ENCODE measurements around the gene TRERF1.

Gene TRERF1

GRCh38 chr6:42409581-42409980, 42.1 kb downstream of the TRERF1 start:
- Histone ChIP-seq H3K36me3 (ENCODE audit: control insufficient read depth in 2 of 2, insufficient read depth in 2 of 2, low read length in 2 of 2) (no peaks in the 10 kb centered on the region), H3K27me3 (ENCODE audit: control insufficient read depth in 2 of 2, insufficient read depth in 2 of 2, low read length in 2 of 2) (no peaks in the 10 kb centered on the region), H3K27ac (ENCODE audit: low read depth in 2 of 2, low read length in 2 of 2) (no peak overlapping the region), H3K9ac (ENCODE audit: low read depth in 1 of 2, low read length in 2 of 2) (no peak overlapping the region), H3K9me3 (ENCODE audit: control insufficient read depth in 2 of 2, low read length in 2 of 2) (no peaks in the 10 kb centered on the region), H3K4me3 (ENCODE audit: low read length in 2 of 2) (no peak overlapping the region), H3K4me1 (ENCODE audit: control insufficient read depth in 2 of 2, insufficient read depth in 2 of 2, low read length in 2 of 2) (peaks cover 8 to 12% of the 10 kb centered on the region in 2 donors)

GRCh38 chr6:42407379-42407778, 44.3 kb downstream of the TRERF1 start:
- peak overlapping the region in 1 of 2 donors; percentile 38 for H3K27ac ChIP-seq (ENCODE audit: low read depth in 2 of 2, low read length in 2 of 2)
- no peak overlapping the region for H3K4me3 ChIP-seq (ENCODE audit: low read length in 2 of 2)
- peaks cover 27 to 29% of the 10 kb centered on the region in 2 donors for H3K4me1 ChIP-seq (ENCODE audit: control insufficient read depth in 2 of 2, insufficient read depth in 2 of 2, low read length in 2 of 2)

GRCh38 chr6:42406306-42407280, 45.1 kb downstream of the TRERF1 start:
- peaks cover 27 to 29% of the 10 kb centered on the region in 2 donors for H3K4me1 ChIP-seq (ENCODE audit: control insufficient read depth in 2 of 2, insufficient read depth in 2 of 2, low read length in 2 of 2)
- peak overlapping the region in 1 of 2 donors; percentile 38 for H3K27ac ChIP-seq (ENCODE audit: low read depth in 2 of 2, low read length in 2 of 2)
- no peak overlapping the region for H3K9ac ChIP-seq (ENCODE audit: low read depth in 1 of 2, low read length in 2 of 2)
- H3K36me3 ChIP-seq (ENCODE audit: control insufficient read depth in 2 of 2, insufficient read depth in 2 of 2, low read length in 2 of 2), result no peaks in the 10 kb centered on the region
- H3K9me3 ChIP-seq (ENCODE audit: control insufficient read depth in 2 of 2, low read length in 2 of 2), result no peaks in the 10 kb centered on the region
- H3K4me3 ChIP-seq (ENCODE audit: low read length in 2 of 2), result no peak overlapping the region
- H3K27me3 ChIP-seq (ENCODE audit: control insufficient read depth in 2 of 2, insufficient read depth in 2 of 2, low read length in 2 of 2), result no peaks in the 10 kb centered on the region

More at GRCh38 chr6:42407379-42407778, 44.3 kb downstream of the TRERF1 start:
- Histone ChIP-seq H3K9ac (ENCODE audit: low read depth in 1 of 2, low read length in 2 of 2) (no peak overlapping the region), H3K9me3 (ENCODE audit: control insufficient read depth in 2 of 2, low read length in 2 of 2) (no peaks in the 10 kb centered on the region), H3K27me3 (ENCODE audit: control insufficient read depth in 2 of 2, insufficient read depth in 2 of 2, low read length in 2 of 2) (no peaks in the 10 kb centered on the region), H3K36me3 (ENCODE audit: control insufficient read depth in 2 of 2, insufficient read depth in 2 of 2, low read length in 2 of 2) (no peaks in the 10 kb centered on the region)

DNA sequence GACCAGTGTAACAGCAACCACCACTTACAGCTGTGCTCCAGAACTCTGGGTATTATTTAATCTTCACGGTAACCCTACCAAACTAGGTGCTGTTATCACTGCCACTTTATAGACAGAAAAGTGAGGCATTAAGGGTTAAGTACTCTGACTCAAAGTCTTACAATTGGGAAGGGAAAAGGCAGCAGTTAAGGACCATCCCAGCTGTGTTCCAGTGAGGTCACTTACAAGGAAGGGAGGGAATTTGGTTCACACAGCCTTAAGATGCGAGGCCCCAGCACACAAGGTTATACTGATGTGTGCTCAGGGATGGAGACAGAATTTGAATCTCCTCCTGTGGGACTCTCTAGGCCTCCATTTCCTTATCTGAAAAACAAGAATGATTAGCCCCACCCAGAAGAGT, 46.7 kb downstream of the TRERF1 start:
- H3K9me3 ChIP-seq (ENCODE audit: control insufficient read depth in 2 of 2, low read length in 2 of 2), result no peaks in the 10 kb centered on the region
- H3K27me3 ChIP-seq (ENCODE audit: control insufficient read depth in 2 of 2, insufficient read depth in 2 of 2, low read length in 2 of 2), result no peaks in the 10 kb centered on the region
- H3K36me3 ChIP-seq (ENCODE audit: control insufficient read depth in 2 of 2, insufficient read depth in 2 of 2, low read length in 2 of 2), result no peaks in the 10 kb centered on the region
- no peak overlapping the region for H3K4me3 ChIP-seq (ENCODE audit: low read length in 2 of 2)
- no peak overlapping the region for H3K9ac ChIP-seq (ENCODE audit: low read depth in 1 of 2, low read length in 2 of 2)
- H3K27ac ChIP-seq (ENCODE audit: low read depth in 2 of 2, low read length in 2 of 2), result peak overlapping the region; percentile 56 to 63
- peaks cover 27 to 29% of the 10 kb centered on the region in 2 donors for H3K4me1 ChIP-seq (ENCODE audit: control insufficient read depth in 2 of 2, insufficient read depth in 2 of 2, low read length in 2 of 2)

DNA sequence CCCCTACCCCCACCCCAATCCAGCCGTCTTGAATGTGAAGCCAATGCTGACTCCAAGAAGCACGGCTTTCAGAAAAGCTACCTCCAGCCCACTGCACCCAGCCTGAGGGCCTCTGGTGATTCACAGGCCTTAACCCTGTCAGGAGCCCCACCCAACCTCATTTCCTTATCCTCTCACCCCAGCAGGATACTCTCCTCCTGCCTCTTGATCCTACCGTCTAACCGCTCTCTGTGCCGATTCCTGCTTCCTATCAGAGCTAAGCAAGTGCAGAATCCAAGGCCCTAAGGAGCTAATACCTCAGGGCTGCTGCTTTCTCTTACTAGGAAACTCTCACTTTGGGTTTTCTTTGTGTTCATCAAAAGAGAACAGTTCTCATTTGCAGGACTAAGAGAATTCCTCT, 47.2 kb downstream of the TRERF1 start:
- Histone ChIP-seq H3K9ac (ENCODE audit: low read depth in 1 of 2, low read length in 2 of 2) (peak overlapping the region in 1 of 2 donors; percentile 35), H3K9me3 (ENCODE audit: control insufficient read depth in 2 of 2, low read length in 2 of 2) (no peaks in the 10 kb centered on the region), H3K36me3 (ENCODE audit: control insufficient read depth in 2 of 2, insufficient read depth in 2 of 2, low read length in 2 of 2) (no peaks in the 10 kb centered on the region), H3K27ac (ENCODE audit: low read depth in 2 of 2, low read length in 2 of 2) (peak overlapping the region; percentile 56 to 63), H3K27me3 (ENCODE audit: control insufficient read depth in 2 of 2, insufficient read depth in 2 of 2, low read length in 2 of 2) (no peaks in the 10 kb centered on the region), H3K4me1 (ENCODE audit: control insufficient read depth in 2 of 2, insufficient read depth in 2 of 2, low read length in 2 of 2) (peaks cover 27 to 29% of the 10 kb centered on the region in 2 donors), H3K4me3 (ENCODE audit: low read length in 2 of 2) (no peak overlapping the region)

DNA sequence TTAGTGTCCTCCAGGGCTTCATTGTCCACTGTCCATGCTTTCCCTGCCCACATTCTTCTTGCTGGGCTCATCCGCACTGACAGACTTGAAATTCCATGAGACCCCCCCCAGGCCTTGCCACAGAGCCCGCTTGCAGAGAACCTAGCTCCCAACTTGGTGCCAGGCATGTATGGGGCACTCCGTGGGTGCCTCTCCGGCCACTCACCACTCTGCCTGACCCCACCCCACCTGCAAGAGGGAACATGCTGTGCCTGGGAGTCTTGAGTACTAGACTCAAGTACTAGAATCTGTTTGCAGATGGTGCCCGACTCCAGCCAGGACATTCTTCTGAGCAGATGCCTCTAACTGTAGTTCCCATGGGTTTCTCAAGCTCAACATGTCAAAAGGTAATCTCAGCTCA, 47.9 kb downstream of the TRERF1 start:
- H3K27ac ChIP-seq (ENCODE audit: low read depth in 2 of 2, low read length in 2 of 2), result peak overlapping the region; percentile 56 to 63
- no peak overlapping the region for H3K4me3 ChIP-seq (ENCODE audit: low read length in 2 of 2)
- peak overlapping the region in 1 of 2 donors; percentile 17 for H3K9ac ChIP-seq (ENCODE audit: low read depth in 1 of 2, low read length in 2 of 2)

GRCh38 chr6:42403421-42403820, 48.3 kb downstream of the TRERF1 start:
- Histone ChIP-seq H3K9ac (ENCODE audit: low read depth in 1 of 2, low read length in 2 of 2) (peak overlapping the region in 1 of 2 donors; percentile 17), H3K27me3 (ENCODE audit: control insufficient read depth in 2 of 2, insufficient read depth in 2 of 2, low read length in 2 of 2) (no peaks in the 10 kb centered on the region), H3K4me1 (ENCODE audit: control insufficient read depth in 2 of 2, insufficient read depth in 2 of 2, low read length in 2 of 2) (peaks cover 27 to 29% of the 10 kb centered on the region in 2 donors), H3K27ac (ENCODE audit: low read depth in 2 of 2, low read length in 2 of 2) (peak overlapping the region; percentile 56 to 58), H3K9me3 (ENCODE audit: control insufficient read depth in 2 of 2, low read length in 2 of 2) (no peaks in the 10 kb centered on the region), H3K4me3 (ENCODE audit: low read length in 2 of 2) (peak overlapping the region in 1 of 2 donors; percentile 12), H3K36me3 (ENCODE audit: control insufficient read depth in 2 of 2, insufficient read depth in 2 of 2, low read length in 2 of 2) (no peaks in the 10 kb centered on the region)

More for the DNA sequence above, 47.9 kb downstream of the TRERF1 start:
- no peaks in the 10 kb centered on the region for H3K36me3 ChIP-seq (ENCODE audit: control insufficient read depth in 2 of 2, insufficient read depth in 2 of 2, low read length in 2 of 2)
- H3K27me3 ChIP-seq (ENCODE audit: control insufficient read depth in 2 of 2, insufficient read depth in 2 of 2, low read length in 2 of 2), result no peaks in the 10 kb centered on the region
- H3K4me1 ChIP-seq (ENCODE audit: control insufficient read depth in 2 of 2, insufficient read depth in 2 of 2, low read length in 2 of 2), result peaks cover 27 to 29% of the 10 kb centered on the region in 2 donors
- no peaks in the 10 kb centered on the region for H3K9me3 ChIP-seq (ENCODE audit: control insufficient read depth in 2 of 2, low read length in 2 of 2)

DNA sequence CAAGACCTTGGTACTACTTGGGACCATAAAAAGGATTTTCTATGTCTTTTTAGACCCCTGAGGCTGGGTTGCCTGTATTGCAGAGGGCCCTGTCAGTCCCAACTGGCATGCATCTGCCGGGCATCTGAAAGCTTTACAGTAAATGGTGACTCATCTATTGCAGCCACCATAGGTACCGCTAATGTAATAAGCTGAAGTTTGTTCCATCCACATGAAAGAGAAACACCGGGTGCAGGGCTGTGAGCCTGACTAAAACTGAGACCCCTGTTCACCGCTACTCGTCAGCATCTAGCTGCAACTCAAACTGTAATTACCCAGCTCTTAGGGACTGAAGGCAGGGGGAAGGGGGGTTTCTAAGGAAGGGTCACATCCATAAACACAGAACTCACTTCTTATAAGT, 49.5 kb downstream of the TRERF1 start:
- no peak overlapping the region for H3K9ac ChIP-seq (ENCODE audit: low read depth in 1 of 2, low read length in 2 of 2)
- H3K4me1 ChIP-seq (ENCODE audit: control insufficient read depth in 2 of 2, insufficient read depth in 2 of 2, low read length in 2 of 2), result peaks cover 25 to 29% of the 10 kb centered on the region in 2 donors
- H3K9me3 ChIP-seq (ENCODE audit: control insufficient read depth in 2 of 2, low read length in 2 of 2), result no peaks in the 10 kb centered on the region
- no peaks in the 10 kb centered on the region for H3K27me3 ChIP-seq (ENCODE audit: control insufficient read depth in 2 of 2, insufficient read depth in 2 of 2, low read length in 2 of 2)
- H3K27ac ChIP-seq (ENCODE audit: low read depth in 2 of 2, low read length in 2 of 2), result no peak overlapping the region
- no peak overlapping the region for H3K4me3 ChIP-seq (ENCODE audit: low read length in 2 of 2)
- H3K36me3 ChIP-seq (ENCODE audit: control insufficient read depth in 2 of 2, insufficient read depth in 2 of 2, low read length in 2 of 2), result no peaks in the 10 kb centered on the region

- no peaks in the 10 kb centered on the region for H3K27me3 ChIP-seq (ENCODE audit: control insufficient read depth in 2 of 2, insufficient read depth in 2 of 2, low read length in 2 of 2)
- H3K9ac ChIP-seq (ENCODE audit: low read depth in 1 of 2, low read length in 2 of 2), result no peak overlapping the region
- H3K36me3 ChIP-seq (ENCODE audit: control insufficient read depth in 2 of 2, insufficient read depth in 2 of 2, low read length in 2 of 2), result no peaks in the 10 kb centered on the region
- H3K4me1 ChIP-seq (ENCODE audit: control insufficient read depth in 2 of 2, insufficient read depth in 2 of 2, low read length in 2 of 2), result peaks cover 23 to 29% of the 10 kb centered on the region in 2 donors
- no peaks in the 10 kb centered on the region for H3K9me3 ChIP-seq (ENCODE audit: control insufficient read depth in 2 of 2, low read length in 2 of 2)
- H3K27ac ChIP-seq (ENCODE audit: low read depth in 2 of 2, low read length in 2 of 2), result no peak overlapping the region
- no peak overlapping the region for H3K4me3 ChIP-seq (ENCODE audit: low read length in 2 of 2)
These were observed 50.1 kb downstream of the TRERF1 start for GRCh38 chr6:42401613-42401951.

- Histone ChIP-seq H3K4me3 (ENCODE audit: low read length in 2 of 2) (no peak overlapping the region), H3K9ac (ENCODE audit: low read depth in 1 of 2, low read length in 2 of 2) (no peak overlapping the region), H3K4me1 (ENCODE audit: control insufficient read depth in 2 of 2, insufficient read depth in 2 of 2, low read length in 2 of 2) (peaks cover 23 to 24% of the 10 kb centered on the region in 2 donors), H3K9me3 (ENCODE audit: control insufficient read depth in 2 of 2, low read length in 2 of 2) (no peaks in the 10 kb centered on the region), H3K36me3 (ENCODE audit: control insufficient read depth in 2 of 2, insufficient read depth in 2 of 2, low read length in 2 of 2) (no peaks in the 10 kb centered on the region), H3K27ac (ENCODE audit: low read depth in 2 of 2, low read length in 2 of 2) (no peak overlapping the region), H3K27me3 (ENCODE audit: control insufficient read depth in 2 of 2, insufficient read depth in 2 of 2, low read length in 2 of 2) (no peaks in the 10 kb centered on the region)
These were observed 50.7 kb downstream of the TRERF1 start for GRCh38 chr6:42400886-42401612.
